HG03103 (cell line): ENCODE data around the gene MPPED1.

Experiments
- ATAC-seq: cut with Tn5 transposase; IDR thresholded peaks from one replicate; pipeline ENCODE4 v1.9.1; 2021; ENCODE audit warnings: low read depth; ENCODE audit not compliant: unreplicated experiment

MPPED1 gene

GRCh38 chr22:43409800-43410199 is 2.0 kb upstream of the MPPED1 start:
- ATAC-seq = no peak

GRCh38 chr22:43411040-43411868 is 560 bp upstream of the MPPED1 start:
- ATAC-seq = no peak

- no peak for ATAC-seq
These were observed 1.3 kb downstream of the MPPED1 start for GRCh38 chr22:43412808-43413795.

GRCh38 chr22:43413826-43414225 is 2.0 kb downstream of the MPPED1 start:
- no peak for ATAC-seq

GRCh38 chr22:43415681-43416080 is 3.9 kb downstream of the MPPED1 start:
- no peak for ATAC-seq

GRCh38 chr22:43417555-43417954 is 5.7 kb downstream of the MPPED1 start:
- ATAC-seq = no peak

- no peak for ATAC-seq
These were observed 6.4 kb downstream of the MPPED1 start for GRCh38 chr22:43418079-43418825.

- ATAC-seq = no peak
These were observed 7.7 kb downstream of the MPPED1 start for GRCh38 chr22:43419371-43420080.

GRCh38 chr22:43421046-43421665 is 9.3 kb downstream of the MPPED1 start:
- no peak for ATAC-seq

- no peak for ATAC-seq
These were observed 10.3 kb downstream of the MPPED1 start for GRCh38 chr22:43421914-43422615.

GRCh38 chr22:43423046-43423445 is 11.2 kb downstream of the MPPED1 start:
- ATAC-seq = no peak

- no peak for ATAC-seq
These were observed 12.4 kb downstream of the MPPED1 start for GRCh38 chr22:43424201-43424600.

- no peak for ATAC-seq
These were observed 13.1 kb downstream of the MPPED1 start for GRCh38 chr22:43424666-43425630.

GRCh38 chr22:43425976-43426785 is 14.4 kb downstream of the MPPED1 start:
- no peak for ATAC-seq

GRCh38 chr22:43426816-43427215 is 15.0 kb downstream of the MPPED1 start:
- no peak for ATAC-seq

GRCh38 chr22:43427296-43428004 is 15.6 kb downstream of the MPPED1 start:
- no peak for ATAC-seq
